GM13976 (cell line): Measurements from ENCODE around the gene PSEN2.

Experiments used
- DNase-seq: peaks from one replicate; pipeline ENCODE4 v3.0.0; 2012; ENCODE audit warnings: low spot score
- CTCF ChIP-seq: IDR thresholded peaks from 2 replicates; pipeline ENCODE4 v1.5.1; 2012; ENCODE audit warnings: borderline replicate concordance, mild to moderate bottlenecking; ENCODE audit not compliant: insufficient read depth; ENCODE audit errors: extremely low read depth, missing control alignments, control extremely low read depth
- in situ Hi-C: fragments of 300-500 bp; cut with MboI; formaldehyde crosslinking; loops from one replicate; pipeline ENCODE4 v1.12.0; 2022; ENCODE audit warnings: low sequenced_read_pairs, mixed read lengths, inconsistent platforms; ENCODE audit not compliant: unreplicated experiment

PSEN2 gene

GRCh38 chr1:226874579-226875425, 4.4 kb downstream of the PSEN2 start:
- TF ChIP-seq CTCF, result no peak
- DNase-seq, result no peak
- in situ Hi-C loops, result no loop called here

- DNase-seq, result no peak
- no peak for TF ChIP-seq CTCF
- in situ Hi-C loops, result no loop called here
Observed at GRCh38 chr1:226875641-226876295, 5.4 kb downstream of the PSEN2 start.

- DNase-seq, result no peak
- no peak for TF ChIP-seq CTCF
- in situ Hi-C loops, result no loop called here
Observed at GRCh38 chr1:226877669-226878068, 7.3 kb downstream of the PSEN2 start.

- TF ChIP-seq CTCF, result no peak
- in situ Hi-C loops, result no loop called here
- no peak for DNase-seq
Observed at GRCh38 chr1:226880372-226881287, 10.2 kb downstream of the PSEN2 start.

- DNase-seq, result no peak
- in situ Hi-C loops, result no loop called here
- no peak for TF ChIP-seq CTCF
Observed at GRCh38 chr1:226881515-226882185, 11.2 kb downstream of the PSEN2 start.

- TF ChIP-seq CTCF, result no peak
- in situ Hi-C loops, result no loop called here
- no peak for DNase-seq
Observed at GRCh38 chr1:226882187-226882586, 11.8 kb downstream of the PSEN2 start.
